Endothelial cell of umbilical vein (primary cell): ENCODE measurements around the gene MAPK8IP3. TPM values are rescaled to one million over a fixed set of nuclear protein-coding genes. Genes with fewer than 3 reads are reported as not detected.

Source experiments
- BruUV-seq: library from RNA; stranded (reverse); fragments of 400-500 nt; replicated peaks from 2 replicates; lab custom pipeline; 2021; lab: Mats Ljungman, UMichigan
- CTCF ChIA-PET: fragments of 300-600, 350-600 bp; sonication (Branson Sonifier 250); formaldehyde crosslinking; loops from one replicate; lab custom pipeline; 2021; ENCODE audit warnings: antibody characterized with exemption, inconsistent platforms; lab: Charles Lee
- POLR2A ChIA-PET: fragments of 300-600, 350-600 bp; sonication (Branson Sonifier 250); formaldehyde crosslinking; loops from one replicate; lab custom pipeline; 2021; ENCODE audit warnings: antibody characterized with exemption, inconsistent platforms; lab: Charles Lee
- DNase-seq: peaks from one replicate; pipeline ENCODE4 v3.0.0-alpha.2; 2011; ENCODE audit warnings: low read depth, low spot score
- FAIRE-seq: peaks from 2 replicates; lab custom pipeline; 2011; peaks lifted over from hg19 to GRCh38; lab: Jason Lieb, UNC
- H2AFZ ChIP-seq: 2 replicates; pipeline ENCODE4 v1.6.0; 2012; ENCODE audit warnings: low read depth, low read length, control low read depth, inconsistent platforms
- H3K27ac ChIP-seq: 2 replicates; pipeline ENCODE4 v1.5.1; 2011; ENCODE audit warnings: low read depth, mild to moderate bottlenecking, control low read depth, low read length, moderate library complexity; ENCODE audit not compliant: insufficient read depth
- H3K27me3 ChIP-seq, 2 experiments: 2 replicates each; pipeline versions ENCODE4 v1.6.0 to v1.6.1; 2011; ENCODE audit warnings: low read length in 2 of 2, mixed read lengths in 1 of 2; ENCODE audit not compliant: control insufficient read depth in 2 of 2, insufficient read depth in 2 of 2
- H3K36me3 ChIP-seq, 2 experiments: 2 replicates in 1 of 2; 3 replicates in 1 of 2; pipeline ENCODE4 v1.5.1; 2011; ENCODE audit warnings: low read length in 2 of 2, mild to moderate bottlenecking in 1 of 2, moderate library complexity in 1 of 2; ENCODE audit not compliant: control insufficient read depth in 2 of 2, insufficient read depth in 2 of 2; ENCODE audit errors: extremely low read depth in 1 of 2
- H3K4me1 ChIP-seq: 3 replicates; pipeline ENCODE4 v1.5.1; 2011; ENCODE audit warnings: mild to moderate bottlenecking, low read length; ENCODE audit not compliant: control insufficient read depth, insufficient read depth; ENCODE audit errors: extremely low read depth
- H3K4me2 ChIP-seq: 2 replicates; pipeline ENCODE4 v1.6.1; 2011; ENCODE audit warnings: low read length, control low read depth, mixed read lengths; ENCODE audit not compliant: insufficient read depth
- H3K4me3 ChIP-seq, 3 experiments: fragments of 200-600 bp in 1 of 3; sonication (generic), shearing (Covaris generic) in 1 of 3; replicated peaks in 1 of 3; 2 replicates each; pipeline ENCODE4 v1.5.1; 2011 to 2016; ENCODE audit warnings: control low read depth in 3 of 3, low read length in 3 of 3, mild to moderate bottlenecking in 2 of 3, inconsistent platforms in 1 of 3, low read depth in 1 of 3, moderate library complexity in 1 of 3; ENCODE audit not compliant: insufficient read depth in 1 of 3
- H3K79me2 ChIP-seq: 2 replicates; pipeline ENCODE4 v1.6.0; 2012; ENCODE audit warnings: low read length, inconsistent platforms; ENCODE audit not compliant: control insufficient read depth, insufficient read depth
- H3K9ac ChIP-seq: replicated peaks from 2 replicates; pipeline ENCODE3; 2011; ENCODE audit warnings: low read length, control low read depth; ENCODE audit not compliant: insufficient read depth; ENCODE audit errors: extremely low read depth
- H3K9me1 ChIP-seq: replicated peaks from 3 replicates; pipeline ENCODE4 v1.6.0; 2011; ENCODE audit warnings: mild to moderate bottlenecking, low read length; ENCODE audit not compliant: control insufficient read depth, insufficient read depth; ENCODE audit errors: extremely low read depth
- H3K9me3 ChIP-seq: replicated peaks from 2 replicates; pipeline ENCODE4 v1.5.1; 2012; ENCODE audit warnings: low read length, inconsistent platforms; ENCODE audit not compliant: control insufficient read depth, insufficient read depth
- H4K20me1 ChIP-seq: replicated peaks from 2 replicates; pipeline ENCODE3; 2011; ENCODE audit warnings: mild to moderate bottlenecking, low read length; ENCODE audit not compliant: control insufficient read depth, insufficient read depth; ENCODE audit errors: extremely low read depth
- EZH2 ChIP-seq: IDR thresholded peaks from 2 replicates; pipeline ENCODE4 v1.6.1; 2012; ENCODE audit warnings: borderline replicate concordance, low read depth, mild to moderate bottlenecking, moderate library complexity, low read length, inconsistent platforms; ENCODE audit not compliant: severe bottlenecking
- FOS ChIP-seq: IDR thresholded peaks from 2 replicates; pipeline ENCODE4 v1.6.1; 2011; ENCODE audit warnings: mild to moderate bottlenecking, low read length, moderate library complexity, borderline replicate concordance; ENCODE audit not compliant: insufficient read depth
- GATA2 ChIP-seq: IDR thresholded peaks from 2 replicates; pipeline ENCODE4 v1.7.0; 2011; ENCODE audit warnings: low read depth, mild to moderate bottlenecking, moderate library complexity, mixed read lengths, low read length; ENCODE audit not compliant: insufficient read length, insufficient read depth
- JUN ChIP-seq: IDR thresholded peaks from 2 replicates; pipeline ENCODE4 v1.6.1; 2011; ENCODE audit warnings: borderline replicate concordance, low read depth; ENCODE audit not compliant: insufficient read length, insufficient read depth
- MYC ChIP-seq: IDR thresholded peaks from one replicate; pipeline ENCODE4 v1.6.1; 2011; ENCODE audit warnings: mild to moderate bottlenecking, low read depth, low read length
- POLR2A ChIP-seq: IDR thresholded peaks from 2 replicates; pipeline ENCODE4 v1.6.1; 2012; ENCODE audit warnings: low read depth, mild to moderate bottlenecking, control low read depth, low read length
- POLR2AphosphoS5 ChIP-seq: IDR thresholded peaks from 2 replicates; pipeline ENCODE4 v1.6.1; 2012; ENCODE audit warnings: low read depth, mild to moderate bottlenecking, control low read depth, low read length, moderate library complexity; ENCODE audit not compliant: insufficient read depth
- dilution Hi-C: fragments of 300-500 bp; cut with MboI; formaldehyde crosslinking; loops from one replicate; pipeline ENCODE4 v1.15.0; 2019; ENCODE audit warnings: low sequenced_read_pairs; ENCODE audit not compliant: extremely low pct_ligation_motif_present
- intact Hi-C: fragments of 100-400 bp; cut with micrococcal nuclease; formaldehyde crosslinking; loops from one replicate; pipeline ENCODE4 v1.10.0; 2022
- polyA plus RNA-seq, 4 experiments: library from polyadenylated mRNA; depleted of rRNA in 3 of 4; stranded (reverse) in 3 of 4; unstranded in 1 of 4; fragments of >200 nt; gene quantifications; 2 replicates each; pipeline versions ENCODE4 v1.2.1 to v1.2.3, GENCODE V29; 2011 to 2012; ENCODE audit warnings: missing spikeins in 1 of 4
- total RNA-seq: library from RNA; stranded (reverse); gene quantifications from 2 replicates; pipeline ENCODE4 v1.2.3, GENCODE V29; 2021
- TF ChIP-seq, protein P1 (sequence below): IDR thresholded peaks from 2 replicates; pipeline ENCODE4 v1.6.1; 2011; ENCODE audit not compliant: insufficient read depth, insufficient read length
- TF ChIP-seq, protein P2 (sequence below), 2 donors: IDR thresholded peaks; 1 replicate in 1 of 2; 2 replicates in 1 of 2; pipeline ENCODE4 v1.5.1; 2011; ENCODE audit warnings: low read length in 2 of 2, mild to moderate bottlenecking in 2 of 2, moderate library complexity in 2 of 2, control low read depth in 1 of 2, inconsistent platforms in 1 of 2, low read depth in 1 of 2; ENCODE audit not compliant: insufficient read depth in 1 of 2; ENCODE audit errors: extremely low read depth in 1 of 2

Gene MAPK8IP3
- total and polyA plus RNA-seq, 2 donors (not counting 3 experiments of a cell fraction or from before 2014, with no cell fraction given) = 40.7 to 92.2 TPM

DNA sequence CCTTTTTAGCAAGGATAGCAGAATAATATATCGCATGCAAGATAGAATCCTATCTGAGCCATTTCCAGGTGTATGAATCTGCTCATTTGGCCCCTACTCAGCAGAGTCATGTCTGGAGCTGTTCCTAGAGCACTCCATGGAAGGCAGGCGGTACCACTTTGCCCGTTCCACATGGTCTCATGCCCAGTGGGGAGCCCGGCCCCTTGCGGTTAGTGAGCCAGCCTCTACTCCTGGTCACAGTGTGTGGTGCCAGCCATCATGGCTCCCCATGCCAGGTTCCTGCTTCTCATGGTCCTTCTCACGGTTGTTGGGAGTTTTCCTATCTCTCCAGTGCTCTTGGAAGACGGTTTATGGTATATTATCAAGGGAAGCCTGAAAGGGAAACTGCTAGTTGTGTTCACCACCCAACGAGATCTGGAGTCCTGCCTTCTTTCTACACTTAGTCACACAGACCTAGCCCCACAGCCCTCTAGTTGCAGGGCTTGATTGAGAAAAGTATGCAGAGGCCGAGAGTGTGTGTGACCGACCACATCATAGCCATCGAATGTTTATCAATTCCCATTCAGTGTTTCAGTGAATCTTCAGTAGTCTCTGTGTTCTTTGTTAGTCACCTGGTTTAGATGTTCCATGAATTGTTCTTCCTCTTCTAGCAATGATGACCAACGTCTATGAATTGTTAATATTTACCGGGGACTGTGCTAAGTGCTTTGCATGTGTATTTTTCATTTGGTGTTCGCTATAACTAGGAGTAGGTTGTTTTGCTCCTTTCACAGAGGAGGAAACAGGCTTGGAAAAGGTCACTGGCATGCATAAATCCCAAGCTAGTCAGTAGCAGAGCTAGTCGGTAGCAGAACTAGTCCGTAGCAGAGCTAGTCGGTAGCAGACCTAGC lies 18.3 kb upstream of the MAPK8IP3 start:
- Histone ChIP-seq H3K27me3 (no peaks in the 10 kb centered on the region), H3K9me3 (no peaks in the 10 kb centered on the region), H2AFZ (no peak overlapping the region), H3K4me3 (no peak overlapping the region), H3K4me1 (peaks cover 14% of the 10 kb centered on the region), H3K4me2 (no peak overlapping the region), H3K36me3 (peaks cover 20% of the 10 kb centered on the region in 2 experiments), H3K9me1 (no peaks in the 10 kb centered on the region), H4K20me1 (peaks cover 4% of the 10 kb centered on the region), H3K79me2 (peaks cover 71% of the 10 kb centered on the region), H3K27ac (no peak overlapping the region), H3K9ac (no peak overlapping the region)
- dilution Hi-C loops (no loop called here), intact Hi-C loops (no loop called here)
- TF ChIP-seq POLR2AphosphoS5 (no peak), GATA2 (no peak), EZH2 (no peak), JUN (no peak), POLR2A (no peak), MYC (no peak), FOS (no peak)
- TF ChIP-seq, protein P1, sequence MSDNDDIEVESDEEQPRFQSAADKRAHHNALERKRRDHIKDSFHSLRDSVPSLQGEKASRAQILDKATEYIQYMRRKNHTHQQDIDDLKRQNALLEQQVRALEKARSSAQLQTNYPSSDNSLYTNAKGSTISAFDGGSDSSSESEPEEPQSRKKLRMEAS = no peak
- TF ChIP-seq, protein P2, sequence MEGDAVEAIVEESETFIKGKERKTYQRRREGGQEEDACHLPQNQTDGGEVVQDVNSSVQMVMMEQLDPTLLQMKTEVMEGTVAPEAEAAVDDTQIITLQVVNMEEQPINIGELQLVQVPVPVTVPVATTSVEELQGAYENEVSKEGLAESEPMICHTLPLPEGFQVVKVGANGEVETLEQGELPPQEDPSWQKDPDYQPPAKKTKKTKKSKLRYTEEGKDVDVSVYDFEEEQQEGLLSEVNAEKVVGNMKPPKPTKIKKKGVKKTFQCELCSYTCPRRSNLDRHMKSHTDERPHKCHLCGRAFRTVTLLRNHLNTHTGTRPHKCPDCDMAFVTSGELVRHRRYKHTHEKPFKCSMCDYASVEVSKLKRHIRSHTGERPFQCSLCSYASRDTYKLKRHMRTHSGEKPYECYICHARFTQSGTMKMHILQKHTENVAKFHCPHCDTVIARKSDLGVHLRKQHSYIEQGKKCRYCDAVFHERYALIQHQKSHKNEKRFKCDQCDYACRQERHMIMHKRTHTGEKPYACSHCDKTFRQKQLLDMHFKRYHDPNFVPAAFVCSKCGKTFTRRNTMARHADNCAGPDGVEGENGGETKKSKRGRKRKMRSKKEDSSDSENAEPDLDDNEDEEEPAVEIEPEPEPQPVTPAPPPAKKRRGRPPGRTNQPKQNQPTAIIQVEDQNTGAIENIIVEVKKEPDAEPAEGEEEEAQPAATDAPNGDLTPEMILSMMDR (IDR thresholded peaks at IDR 0.05; ENCODE audit: extremely low read depth in 1 of 2, insufficient read depth in 1 of 2, low read depth in 1 of 2, low read length in 2 of 2) = no peak
- ChIA-PET POLR2A (no interaction called here), CTCF (no interaction called here)
- DNase-seq (no peak), FAIRE-seq (no peak)
- no TSS peak for BruUV-seq
